Heart left ventricle (tissue), 13 donors: Measurements from ENCODE around the gene KRT32.

Source experiments
- CTCF ChIP-seq, 12 donors: fragments of 200-600 bp; sonication (generic) in 4 of 12; IDR thresholded peaks; one replicate each; pipeline versions ENCODE4 v1.5.0 to v1.8.0; 2018 to 2022; ENCODE audit warnings: antibody characterized with exemption in 12 of 12, mild to moderate bottlenecking in 5 of 12
- POLR2A ChIP-seq, 2 donors: fragments of 450-650 bp; IDR thresholded peaks; one replicate each; pipeline ENCODE4 v1.6.1; 2017; ENCODE audit warnings: antibody characterized with exemption in 2 of 2, mild to moderate bottlenecking in 2 of 2, moderate library complexity in 2 of 2
- donor health status: ischemic (EF 13 %, LVEDD 7.1; RV severe dilation, severe dysfunction).
- donor health status: DM: no; HTN: yes; CAD: no.
- donor health status: DM: no; HTN: no; CAD: no.
- donor health status: ischemic (EF 25% LVEDD 6.9; RV normal size, moderate dysfunction).
- donor health status: ischemic (EF 25% LVEDD 5.7; RV mildly dilated, moderate dysfunction).
- donor health status: ischemic (EF 35%, LVEDD 5.7; RV mildly dilated, moderate dysfunction).
- donor health status: nonischemic (EF 11% LVEDD 7.7; RV severe dilation, severe dysfunction).
- donor health status: DM: yes; HTN: yes; CAD: no.
- donor health status: PGD.
- donor health status: ischemic (EF 29% LVEDD 5.4; RV normal size, mild dysfunction).
- donor health status: nonischemic (EF 23%, LVEDD 6.1; RV moderate dilation, normal function).

- no peak for TF ChIP-seq CTCF (IDR thresholded peaks at IDR 0.05)
- TF ChIP-seq POLR2A (IDR thresholded peaks at IDR 0.05), result no peak
These were observed 8.2 kb upstream of the KRT32 start for GRCh38 chr17:41475421-41475820.
